PC-9 (cell line): Measurements from ENCODE around the gene PARP16. TPM values are rescaled to one million over a fixed set of nuclear protein-coding genes. Genes with fewer than 3 reads are reported as not detected.

ENCODE experiments used
- BruUV-seq: library from RNA; stranded (reverse); fragments of 400-500 nt; replicated peaks from 2 replicates; lab custom pipeline; 2021; lab: Mats Ljungman, UMichigan
- CTCF ChIA-PET: fragments of 300-600 bp; sonication (Branson Sonifier 250); formaldehyde crosslinking; loops from one replicate; lab custom pipeline; 2022; ENCODE audit warnings: antibody characterized with exemption; lab: Charles Lee
- POLR2A ChIA-PET: fragments of 300-600 bp; sonication (Branson Sonifier 250); formaldehyde crosslinking; loops from one replicate; lab custom pipeline; 2022; ENCODE audit warnings: antibody characterized with exemption; ENCODE audit not compliant: unreplicated experiment; lab: Charles Lee
- DNase-seq, 2 experiments: peaks; one replicate each; pipeline versions ENCODE4 v3.0.0 to v3.0.0-alpha.2; 2015 to 2022; ENCODE audit warnings: mixed read lengths in 1 of 2
- H2AFZ ChIP-seq: fragments of 200-600 bp; sonication (generic); 2 replicates; pipeline ENCODE4 v1.8.1; 2017; ENCODE audit warnings: antibody characterized with exemption
- H3F3A ChIP-seq: fragments of 200-600 bp; sonication (generic); 2 replicates; pipeline ENCODE4 v1.8.1; 2017; ENCODE audit warnings: antibody characterized with exemption, mild to moderate bottlenecking, low read depth; ENCODE audit not compliant: insufficient read depth
- H3K27ac ChIP-seq: fragments of 200-600 bp; sonication (generic); 2 replicates; pipeline ENCODE4 v1.6.1; 2016; ENCODE audit warnings: mixed run types
- H3K27me3 ChIP-seq: fragments of 200-600 bp; sonication (generic); 2 replicates; pipeline ENCODE4 v1.6.1; 2016; ENCODE audit warnings: low read depth, mixed run types; ENCODE audit not compliant: insufficient read depth
- H3K36me3 ChIP-seq: fragments of 200-600 bp; sonication (generic); 2 replicates; pipeline ENCODE4 v1.6.1; 2016; ENCODE audit warnings: low read depth, mixed run types
- H3K4me1 ChIP-seq: fragments of 200-600 bp; sonication (generic); replicated peaks from 2 replicates; pipeline ENCODE4 v1.6.1; 2016; ENCODE audit warnings: mixed run types; ENCODE audit not compliant: insufficient read depth
- H3K4me2 ChIP-seq: fragments of 200-600 bp; sonication (generic); 2 replicates; pipeline ENCODE4 v1.6.1; 2017; ENCODE audit warnings: mixed run types
- H3K4me3 ChIP-seq: fragments of 200-600 bp; sonication (generic); 2 replicates; pipeline ENCODE4 v1.6.1; 2016; ENCODE audit warnings: mixed run types
- H3K79me2 ChIP-seq: fragments of 200-600 bp; sonication (generic); 2 replicates; pipeline ENCODE4 v1.6.1; 2017; ENCODE audit warnings: low read depth, mixed run types
- H3K9me2 ChIP-seq: fragments of 200-600 bp; sonication (generic); 2 replicates; pipeline ENCODE4 v1.8.1; 2017; ENCODE audit warnings: mild to moderate bottlenecking; ENCODE audit not compliant: insufficient read depth
- H3K9me3 ChIP-seq: fragments of 200-600 bp; sonication (generic); 2 replicates; pipeline ENCODE4 v1.8.1; 2016; ENCODE audit warnings: low read depth; ENCODE audit not compliant: insufficient read depth
- H4K20me1 ChIP-seq: fragments of 200-600 bp; sonication (generic); 2 replicates; pipeline ENCODE4 v1.8.1; 2017; ENCODE audit not compliant: insufficient read depth
- EZH2 ChIP-seq: fragments of 200-600 bp; sonication (generic); IDR thresholded peaks from 2 replicates; pipeline ENCODE4 v1.8.0; 2017; ENCODE audit warnings: antibody characterized with exemption, low read depth
- intact Hi-C: fragments of 100-400 bp; cut with micrococcal nuclease; formaldehyde crosslinking; loops from one replicate; pipeline ENCODE4 v1.10.0; 2022; ENCODE audit not compliant: unreplicated experiment
- total RNA-seq: library from RNA; stranded (reverse); gene quantifications from 2 replicates; pipeline ENCODE4 v1.2.3, GENCODE V29; 2021
- TF ChIP-seq, protein P1 (sequence below): fragments of 200-600 bp; sonication (generic); conservative IDR thresholded peaks from 2 replicates; pipeline ENCODE4 v1.6.1; 2017; ENCODE audit warnings: mixed run types, antibody characterized with exemption, mild to moderate bottlenecking, moderate library complexity

Gene PARP16
- total RNA-seq, 1 experiment from 2014 or later: 12.3 TPM

GRCh38 chr15:65210770-65211481, 75.8 kb downstream of the PARP16 start, which contains the start of gene CILP:
Gene CILP, minus strand, starts transcription at chr15:65211473. Its CDS starts 1,718 bp downstream, at chr15:65209755.
- peaks cover 17% of the 10 kb centered on the region; the same call in 1 of the 2 replicates for H3F3A ChIP-seq
- no peaks in the 10 kb centered on the region for H4K20me1 ChIP-seq
- no peak within 1 kb of the TSS for H3K4me3 ChIP-seq
- H3K9me2 ChIP-seq: no peaks in the 10 kb centered on the region
- no peaks in the 10 kb centered on the region for H3K27me3 ChIP-seq
- no peaks in the 10 kb centered on the region for H3K9me3 ChIP-seq
- no peaks in the 10 kb centered on the region for H3K79me2 ChIP-seq
- no peak for TF ChIP-seq EZH2
- TF ChIP-seq, protein P1, sequence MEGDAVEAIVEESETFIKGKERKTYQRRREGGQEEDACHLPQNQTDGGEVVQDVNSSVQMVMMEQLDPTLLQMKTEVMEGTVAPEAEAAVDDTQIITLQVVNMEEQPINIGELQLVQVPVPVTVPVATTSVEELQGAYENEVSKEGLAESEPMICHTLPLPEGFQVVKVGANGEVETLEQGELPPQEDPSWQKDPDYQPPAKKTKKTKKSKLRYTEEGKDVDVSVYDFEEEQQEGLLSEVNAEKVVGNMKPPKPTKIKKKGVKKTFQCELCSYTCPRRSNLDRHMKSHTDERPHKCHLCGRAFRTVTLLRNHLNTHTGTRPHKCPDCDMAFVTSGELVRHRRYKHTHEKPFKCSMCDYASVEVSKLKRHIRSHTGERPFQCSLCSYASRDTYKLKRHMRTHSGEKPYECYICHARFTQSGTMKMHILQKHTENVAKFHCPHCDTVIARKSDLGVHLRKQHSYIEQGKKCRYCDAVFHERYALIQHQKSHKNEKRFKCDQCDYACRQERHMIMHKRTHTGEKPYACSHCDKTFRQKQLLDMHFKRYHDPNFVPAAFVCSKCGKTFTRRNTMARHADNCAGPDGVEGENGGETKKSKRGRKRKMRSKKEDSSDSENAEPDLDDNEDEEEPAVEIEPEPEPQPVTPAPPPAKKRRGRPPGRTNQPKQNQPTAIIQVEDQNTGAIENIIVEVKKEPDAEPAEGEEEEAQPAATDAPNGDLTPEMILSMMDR: no peak
- no peak within 1 kb of the TSS for H3K27ac ChIP-seq
- peaks cover 34% of the 10 kb centered on the region for H3K4me1 ChIP-seq
- no peaks in the 10 kb centered on the region for H3K36me3 ChIP-seq
- H3K4me2 ChIP-seq: peak within 1 kb of the TSS; percentile 44
- no TSS peak for BruUV-seq
- no peak within 1 kb of the TSS for H2AFZ ChIP-seq
- DNase-seq: no peak
- CTCF ChIA-PET: no interaction called here
- intact Hi-C loops: no loop called here
- POLR2A ChIA-PET: interaction anchor here (0.5 to 1.3 kb wide), 2 partner anchors 86 to 94 kb away, joined by 5 to 6 read pairs; partner anchors contain the start of gene RNU5B-1

DNA sequence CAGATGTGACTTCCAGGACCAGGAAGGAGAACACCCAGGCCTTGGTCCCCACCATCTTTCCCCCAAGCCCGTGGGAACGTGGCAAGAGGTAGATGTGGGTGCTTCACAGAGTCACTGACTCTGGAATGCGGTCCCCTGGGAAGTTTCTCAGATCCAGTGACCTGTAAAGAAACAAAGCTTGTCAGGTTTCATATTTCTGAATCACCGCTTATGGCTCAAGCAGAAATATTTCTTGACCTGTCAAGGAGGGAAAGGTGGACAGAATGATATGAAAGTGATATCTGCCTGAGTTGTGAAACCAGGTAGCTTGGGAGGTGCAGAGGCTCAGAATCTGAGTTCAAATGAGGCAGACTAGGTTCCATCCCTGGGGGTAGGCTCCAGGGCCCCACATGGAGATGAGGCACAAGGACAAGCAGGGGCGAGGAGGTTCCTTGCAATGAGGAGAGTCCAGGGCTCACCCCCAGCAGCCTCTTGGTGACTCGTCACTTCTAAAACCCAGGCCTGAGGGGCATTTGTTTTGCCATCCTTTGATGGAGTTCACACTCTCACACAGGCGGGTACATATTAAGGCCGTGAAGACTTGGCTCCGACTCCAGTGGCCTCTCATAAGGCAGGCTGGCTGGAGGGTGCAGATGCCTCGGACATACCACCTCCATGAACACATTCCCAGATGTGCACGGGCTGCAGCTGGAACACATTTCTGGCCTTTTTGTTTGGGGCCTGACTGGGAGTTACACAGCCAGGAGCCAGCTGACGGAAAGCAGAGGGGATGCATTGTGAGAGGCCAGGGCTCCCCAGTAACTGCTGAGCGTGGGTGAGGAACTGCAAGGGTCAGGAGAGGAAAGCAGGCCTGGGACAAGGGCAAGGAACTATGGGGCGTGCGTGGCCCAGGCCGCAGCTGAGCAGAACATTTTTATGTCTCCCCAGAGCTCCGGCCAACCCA, 76.7 kb downstream of the PARP16 start:
- no peak overlapping the region for H2AFZ ChIP-seq
- H3K9me3 ChIP-seq: no peaks in the 10 kb centered on the region
- intact Hi-C loops: loop anchor here (10.0 kb wide), 1 partner anchor 45 kb away; no protein-coding TSS in a partner anchor
- peaks cover 34% of the 10 kb centered on the region for H3K4me1 ChIP-seq
- ChIA-PET POLR2A (interaction anchor here (0.6 to 1.3 kb wide), 3 partner anchors 25 to 822 kb away, joined by 3 to 19 read pairs (median 6); partner anchors contain the start of genes CLPX, RNU5B-1 and TRIP4), CTCF (interaction anchor here (0.6 kb wide), 1 partner anchor 30 kb away, joined by 14 read pairs; no protein-coding TSS in a partner anchor)
- H3K4me3 ChIP-seq: no peak overlapping the region
- H4K20me1 ChIP-seq: no peaks in the 10 kb centered on the region
- no peaks in the 10 kb centered on the region for H3K27me3 ChIP-seq
- no peaks in the 10 kb centered on the region for H3K79me2 ChIP-seq
- DNase-seq: peak; percentile 44 to 86
- no TSS peak for BruUV-seq
- no peaks in the 10 kb centered on the region for H3K36me3 ChIP-seq
- peak overlapping the region; percentile 50 for H3K27ac ChIP-seq
- peak overlapping the region; percentile 44 for H3K4me2 ChIP-seq
- no peaks in the 10 kb centered on the region for H3K9me2 ChIP-seq
- TF ChIP-seq EZH2: no peak
- TF ChIP-seq, protein P1: no peak
- H3F3A ChIP-seq: peaks cover 17% of the 10 kb centered on the region; the same call in 1 of the 2 replicates

- no peak for TF ChIP-seq EZH2
- TF ChIP-seq, protein P1: no peak
- Histone ChIP-seq H3K9me3 (no peaks in the 10 kb centered on the region), H3K4me1 (peaks cover 34% of the 10 kb centered on the region), H3F3A (peaks cover 17% of the 10 kb centered on the region; the same call in 1 of the 2 replicates), H2AFZ (no peak overlapping the region), H3K79me2 (no peaks in the 10 kb centered on the region), H3K4me2 (no peak overlapping the region), H3K27me3 (no peaks in the 10 kb centered on the region), H3K4me3 (no peak overlapping the region), H4K20me1 (no peaks in the 10 kb centered on the region), H3K27ac (no peak overlapping the region), H3K9me2 (no peaks in the 10 kb centered on the region), H3K36me3 (no peaks in the 10 kb centered on the region)
- CTCF ChIA-PET: interaction anchor here (0.6 kb wide), 1 partner anchor 15 kb away, joined by 3 read pairs; no protein-coding TSS in a partner anchor
- no TSS peak for BruUV-seq
- DNase-seq: no peak
- POLR2A ChIA-PET: interaction anchor here (0.6 kb wide), 2 partner anchors 45 to 715 kb away, joined by 3 to 5 read pairs; no protein-coding TSS in a partner anchor
- intact Hi-C loops: loop anchor here (10.0 kb wide), 1 partner anchor 46 kb away; no protein-coding TSS in a partner anchor
Observed at GRCh38 chr15:65208647-65209046, 78.0 kb downstream of the PARP16 start.
